ENCODE data around the gene OSBPL2. TPM values are rescaled to one million over a fixed set of nuclear protein-coding genes. Genes with fewer than 3 reads are reported as not detected.

Gene OSBPL2
- total and polyA plus RNA-seq, 2 donors (not counting 1 experiment from before 2014, with no cell fraction given), result 28.1 to 74.3 TPM

GRCh38 chr20:62215991-62216635 lies 22.2 kb upstream of the OSBPL2 start:
- H3K36me3 ChIP-seq (replicated peaks in 1 of 2; ENCODE audit: control extremely low read depth in 1 of 2, control insufficient read depth in 1 of 2, extremely low read depth in 1 of 2, insufficient read depth in 2 of 2, low read length in 1 of 2), result no peaks in the 10 kb centered on the region
- H3K4me1 ChIP-seq (ENCODE audit: control insufficient read depth in 2 of 2, insufficient read depth in 2 of 2, low read length in 2 of 2), result peaks cover 12 to 16% of the 10 kb centered on the region in 2 donors
- H3K4me1 Mint-ChIP-seq, result peaks cover 2% of the 10 kb centered on the region
- ChIA-PET POLR2A (no interaction called here), CTCF (no interaction called here)
- no peak overlapping the region for H3K4me3 Mint-ChIP-seq
- H3K4me3 ChIP-seq (ENCODE audit: control extremely low read depth in 1 of 5, extremely low read depth in 1 of 5, insufficient read depth in 1 of 5, low read depth in 2 of 5, low read length in 4 of 5), result no peak overlapping the region
- H3K27ac ChIP-seq (ENCODE audit: low read length in 2 of 2), result no peak overlapping the region
- no peaks in the 10 kb centered on the region for H3K9me3 Mint-ChIP-seq (ENCODE audit: insufficient read depth)
- 86% methylated on average over 28 of the region's 40 CpGs for WGBS (ENCODE audit: insufficient coverage)
- no peak overlapping the region for H2AFZ ChIP-seq (ENCODE audit: insufficient read depth, low read depth, low read length, poor library complexity, severe bottlenecking)
- ATAC-seq (ENCODE audit: low read depth) (no peak), DNase-seq (no peak)
- peaks cover 25% of the 10 kb centered on the region for H3K27me3 Mint-ChIP-seq
- no peaks in the 10 kb centered on the region for H3K79me2 ChIP-seq (ENCODE audit: control insufficient read depth, insufficient read depth, low read length)
- intact Hi-C loops (cut with micrococcal nuclease), result no loop called here
- H3K27ac Mint-ChIP-seq, result no peak overlapping the region
- no peak overlapping the region for H3K4me2 ChIP-seq (replicated peaks; ENCODE audit: low read depth, low read length, poor library complexity, severe bottlenecking)
- peaks cover 0 to 67% (median 19%) of the 10 kb centered on the region in 4 experiments for H3K27me3 ChIP-seq (replicated peaks in 1 of 4; ENCODE audit: control extremely low read depth in 1 of 4, control insufficient read depth in 3 of 4, insufficient read depth in 4 of 4, low read length in 3 of 4)
- no peak overlapping the region for H3K9ac ChIP-seq (ENCODE audit: low read length)
- no peak for TF ChIP-seq CTCF (IDR thresholded peaks at IDR 0.05)
- TF ChIP-seq EZH2 (IDR thresholded peaks at IDR 0.05; ENCODE audit: borderline replicate concordance, insufficient read depth, low read depth, low read length, poor library complexity, severe bottlenecking), result no peak
- H3K9me3 ChIP-seq (ENCODE audit: control extremely low read depth in 1 of 3, control insufficient read depth in 2 of 3, insufficient read depth in 1 of 3, low read length in 2 of 3), result peaks cover 0 to 17% (median 0%) of the 10 kb centered on the region in 3 donors
- H4K20me1 ChIP-seq (ENCODE audit: control insufficient read depth, insufficient read depth, low read length, poor library complexity, severe bottlenecking), result peaks cover 5% of the 10 kb centered on the region
